K562 (cell line): ENCODE measurements around the gene SRPX. TPM values are rescaled to one million over a fixed set of nuclear protein-coding genes. Genes with fewer than 3 reads are reported as not detected.

Experiments
- MGA ChIP-seq: fragments of 450-650 bp; IDR thresholded peaks from 2 replicates; pipeline ENCODE4 v1.6.1; 2016; ENCODE audit warnings: mild to moderate bottlenecking, moderate library complexity
- polyA plus RNA-seq, 8 experiments: library from polyadenylated mRNA; depleted of rRNA in 4 of 8; stranded (reverse) in 5 of 8; unstranded in 3 of 8; fragments of >200 nt; fragmentation: Nextera tagmentation in 2 of 8; fragmentation: Illumina TruSeq in 1 of 8; extraction: Ambion mirVana in 2 of 8; extraction: Trizol in 1 of 8; gene quantifications; 2 replicates each; pipeline versions ENCODE4 v1.2.1 to v1.2.3, GENCODE V29; 2011 to 2014; ENCODE audit warnings: inconsistent platforms in 1 of 8, missing spikeins in 1 of 8
- total RNA-seq, 7 experiments: library from RNA; depleted of rRNA in 6 of 7; stranded (reverse); fragments of >200 nt in 6 of 7; fragmentation: Illumina TruSeq in 2 of 7; extraction: Trizol in 2 of 7; gene quantifications; 2 replicates each; pipeline versions ENCODE4 v1.2.1 to v1.2.3, GENCODE V29; 2011 to 2021; ENCODE audit warnings: low replicate concordance in 1 of 7

The SRPX gene
- total and polyA plus RNA-seq, 9 of the 15 experiments (the other 6 are each of a cell fraction or from before 2014, with no cell fraction given) = 0.11 to 0.77 (median 0.38) TPM; not detected in 2

DNA sequence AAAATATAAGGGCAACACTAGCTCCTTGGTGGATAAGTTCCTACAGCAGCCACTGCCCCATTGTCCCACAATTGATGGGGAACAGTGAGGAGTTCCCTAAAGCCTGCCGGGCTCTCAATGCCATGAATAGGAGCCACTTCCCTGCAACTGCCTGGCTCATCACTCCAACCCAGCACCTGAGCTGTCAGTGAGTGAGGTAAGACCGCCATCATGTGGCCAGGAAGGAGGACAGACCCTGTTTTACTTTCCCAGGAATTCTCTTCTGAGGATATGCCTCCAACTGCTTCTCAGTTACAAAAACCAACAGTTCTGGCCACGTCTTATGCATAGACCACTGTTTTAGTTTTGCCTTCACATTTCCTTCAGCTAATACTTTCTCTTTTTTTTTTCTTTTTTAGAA, 45.5 kb downstream of the SRPX start (continued):
- no peak for TF ChIP-seq MGA
- TF ChIP-seq, all 486 proteins: peak for 6
